ENCODE data around the gene GPR42.
"Not testable (repeated sequence)": the region's sequence is repeated elsewhere in the genome, so short reads cannot be mapped to it uniquely, and the experiment has no call there.

GPR42 gene

DNA sequence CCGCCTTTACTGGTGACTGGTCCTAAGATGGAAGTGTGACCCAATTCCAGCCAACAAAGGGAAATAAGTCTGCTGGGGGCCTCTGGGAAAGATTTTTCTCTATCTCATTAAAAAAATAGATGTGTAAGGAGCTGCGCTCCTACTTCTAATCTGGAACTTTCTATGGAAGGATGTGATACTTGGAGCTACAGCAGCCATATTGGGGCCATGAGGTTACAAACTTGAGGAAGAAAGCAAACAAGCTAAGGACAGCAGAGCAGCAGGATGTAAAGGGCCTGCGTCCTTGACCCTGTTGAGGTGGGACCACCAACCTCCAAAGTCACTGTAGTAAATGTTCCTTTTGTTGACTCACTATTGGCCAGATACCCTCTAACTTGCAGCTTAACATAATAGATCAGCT lies 7.5 kb downstream of the GPR42 start:
- DNase-seq (ENCODE audit: low read depth), result no peak
- no peak for TF ChIP-seq CTCF (conservative IDR thresholded peaks at IDR 0.05; ENCODE audit: low read depth, low read length)
- no peak overlapping the region for H3K4me3 ChIP-seq (ENCODE audit: low read length)

- not testable (repeated sequence) for H3K4me3 ChIP-seq (ENCODE audit: low read length); DNase-seq (ENCODE audit: low read depth)
Measured at GRCh38 chr19:35379545-35379944, 8.7 kb downstream of the GPR42 start.

DNA sequence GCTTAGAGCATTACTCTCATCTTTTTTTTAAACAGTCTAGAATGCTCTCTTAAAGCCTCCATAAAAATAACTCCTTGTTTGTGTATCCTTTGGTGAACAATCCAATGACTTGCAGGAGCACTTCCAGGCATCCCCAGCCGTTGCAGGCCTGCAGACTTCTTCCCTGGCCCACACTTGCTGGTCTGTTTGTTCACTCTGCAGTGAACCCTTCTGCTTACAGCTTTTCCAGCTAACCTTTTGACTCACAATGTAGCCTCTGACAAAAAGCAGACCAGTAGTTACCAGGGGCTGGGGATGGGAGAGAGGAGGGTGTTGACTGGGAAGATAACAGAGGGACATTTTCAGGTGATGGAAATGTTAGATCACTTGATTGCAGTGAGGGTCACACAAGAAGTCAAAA lies 9.1 kb downstream of the GPR42 start:
- no peak overlapping the region for H3K4me3 ChIP-seq (ENCODE audit: low read length)
- TF ChIP-seq CTCF (conservative IDR thresholded peaks at IDR 0.05; ENCODE audit: low read depth, low read length), result no peak
- DNase-seq (ENCODE audit: low read depth), result no peak

- no peak overlapping the region for H3K4me3 ChIP-seq (ENCODE audit: low read length)
- TF ChIP-seq CTCF (conservative IDR thresholded peaks at IDR 0.05; ENCODE audit: low read depth, low read length), result no peak
- no peak for DNase-seq (ENCODE audit: low read depth)
Measured at GRCh38 chr19:35380450-35381124, 9.7 kb downstream of the GPR42 start.

- TF ChIP-seq CTCF (conservative IDR thresholded peaks at IDR 0.05; ENCODE audit: low read depth, low read length), result no peak
- no peak overlapping the region for H3K4me3 ChIP-seq (ENCODE audit: low read length)
- DNase-seq (ENCODE audit: low read depth), result no peak
Measured at GRCh38 chr19:35381318-35381717, 10.4 kb downstream of the GPR42 start.

DNA sequence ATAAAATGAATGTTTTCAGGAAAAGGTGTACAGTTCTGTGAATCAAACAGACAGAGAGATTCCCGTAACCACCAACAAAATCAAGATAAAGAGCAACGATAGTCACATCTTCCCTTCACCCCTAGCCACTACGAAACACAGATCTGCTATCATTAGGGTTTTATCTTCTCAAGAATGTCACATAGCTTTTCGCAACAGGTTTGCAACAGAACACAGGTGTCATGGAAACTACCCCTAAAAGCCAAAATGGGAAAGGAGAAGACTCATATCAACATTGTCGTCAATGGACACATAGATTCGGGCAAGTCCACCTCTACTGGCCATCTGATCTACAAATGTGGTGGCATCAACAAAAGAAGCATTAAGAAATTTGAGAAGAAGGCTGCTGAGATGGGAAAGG lies 11.1 kb downstream of the GPR42 start:
- no peak overlapping the region for H3K4me3 ChIP-seq (ENCODE audit: low read length)
- no peak for DNase-seq (ENCODE audit: low read depth)
- no peak for TF ChIP-seq CTCF (conservative IDR thresholded peaks at IDR 0.05; ENCODE audit: low read depth, low read length)

DNA sequence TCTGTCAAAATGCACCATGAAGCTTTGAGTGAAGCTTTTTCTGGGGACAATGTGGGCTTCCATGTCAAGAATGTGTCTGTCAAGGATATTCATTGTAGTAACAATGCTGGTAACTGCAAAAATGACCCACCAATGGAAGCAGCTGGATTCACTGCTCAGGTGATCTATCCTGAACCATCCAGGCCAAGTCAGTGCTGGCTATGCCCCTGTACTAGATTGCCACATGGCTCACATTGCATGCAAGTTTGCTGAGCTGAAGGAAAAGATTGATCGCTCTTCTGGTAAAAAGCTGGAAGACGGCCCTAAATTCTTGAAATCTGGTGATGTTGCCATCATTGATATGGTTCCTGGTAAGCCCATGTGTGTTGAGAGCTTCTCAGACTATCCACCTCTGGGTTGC lies 12.7 kb downstream of the GPR42 start:
- no peak for DNase-seq (ENCODE audit: low read depth)
- no peak for TF ChIP-seq CTCF (conservative IDR thresholded peaks at IDR 0.05; ENCODE audit: low read depth, low read length)
- H3K4me3 ChIP-seq (ENCODE audit: low read length), result no peak overlapping the region

All from retinal pigment epithelial cell (primary cell).